Keratinocyte (primary cell): ENCODE results near the gene FBXL5.

Source experiments
- EZH2 ChIP-seq: IDR thresholded peaks from one replicate; pipeline ENCODE4 v1.6.1; 2012; ENCODE audit warnings: inconsistent platforms, mild to moderate bottlenecking, low read length, moderate library complexity
- TF ChIP-seq, protein P1 (sequence below), 3 experiments: IDR thresholded peaks in 1 of 3; conservative IDR thresholded peaks in 1 of 3; optimal IDR thresholded peaks in 1 of 3; 2 replicates in 2 of 3; 3 replicates in 1 of 3; pipeline versions ENCODE3 to v1.5.1; 2011; ENCODE audit warnings: low read length in 3 of 3, mild to moderate bottlenecking in 3 of 3, moderate library complexity in 2 of 3, control low read depth in 1 of 3, inconsistent platforms in 1 of 3; ENCODE audit not compliant: insufficient read depth in 2 of 3; ENCODE audit errors: extremely low read depth in 1 of 3

DNA sequence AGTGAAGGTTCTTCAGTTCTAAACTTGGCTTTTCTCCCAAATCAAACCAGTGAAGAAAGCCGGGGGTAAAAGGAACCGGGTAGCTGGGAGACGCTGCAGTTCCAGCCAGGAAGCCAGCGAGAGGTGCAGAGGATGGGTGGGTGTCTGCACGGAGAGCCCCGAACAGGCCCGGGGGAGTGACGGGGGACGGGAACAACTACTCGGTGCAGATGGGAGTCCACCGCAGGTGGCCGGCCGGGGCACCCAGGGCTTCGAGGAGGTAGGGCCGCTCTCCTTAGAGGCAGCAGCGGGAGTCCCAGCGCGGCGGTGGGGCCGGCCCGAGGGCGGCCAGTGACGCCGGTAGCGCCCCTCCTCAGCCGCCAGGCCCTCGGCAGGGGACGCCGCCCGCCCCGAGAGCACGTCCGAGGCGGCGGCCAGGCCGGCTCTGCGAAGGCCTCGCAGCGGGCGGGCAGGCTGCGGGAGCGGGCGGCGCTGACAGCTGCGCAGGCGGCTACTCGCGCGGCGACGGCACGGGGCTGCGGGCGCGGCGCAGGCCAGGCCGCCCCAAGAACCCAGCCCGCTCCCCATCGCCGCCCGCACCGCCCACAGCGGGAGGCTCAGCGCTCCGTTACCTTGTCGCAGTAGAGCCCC, 449 bp downstream of the FBXL5 start:
- TF ChIP-seq, protein P1, sequence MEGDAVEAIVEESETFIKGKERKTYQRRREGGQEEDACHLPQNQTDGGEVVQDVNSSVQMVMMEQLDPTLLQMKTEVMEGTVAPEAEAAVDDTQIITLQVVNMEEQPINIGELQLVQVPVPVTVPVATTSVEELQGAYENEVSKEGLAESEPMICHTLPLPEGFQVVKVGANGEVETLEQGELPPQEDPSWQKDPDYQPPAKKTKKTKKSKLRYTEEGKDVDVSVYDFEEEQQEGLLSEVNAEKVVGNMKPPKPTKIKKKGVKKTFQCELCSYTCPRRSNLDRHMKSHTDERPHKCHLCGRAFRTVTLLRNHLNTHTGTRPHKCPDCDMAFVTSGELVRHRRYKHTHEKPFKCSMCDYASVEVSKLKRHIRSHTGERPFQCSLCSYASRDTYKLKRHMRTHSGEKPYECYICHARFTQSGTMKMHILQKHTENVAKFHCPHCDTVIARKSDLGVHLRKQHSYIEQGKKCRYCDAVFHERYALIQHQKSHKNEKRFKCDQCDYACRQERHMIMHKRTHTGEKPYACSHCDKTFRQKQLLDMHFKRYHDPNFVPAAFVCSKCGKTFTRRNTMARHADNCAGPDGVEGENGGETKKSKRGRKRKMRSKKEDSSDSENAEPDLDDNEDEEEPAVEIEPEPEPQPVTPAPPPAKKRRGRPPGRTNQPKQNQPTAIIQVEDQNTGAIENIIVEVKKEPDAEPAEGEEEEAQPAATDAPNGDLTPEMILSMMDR (optimal IDR thresholded peaks at IDR 0.05 in 1 of 3, IDR thresholded peaks at IDR 0.05 in 1 of 3, conservative IDR thresholded peaks at IDR 0.05 in 1 of 3; ENCODE audit: extremely low read depth in 1 of 3, insufficient read depth in 2 of 3, low read length in 3 of 3) = no peak
- TF ChIP-seq EZH2 = no peak
